ENCODE results near the gene RBM20. TPM values are rescaled to one million over a fixed set of nuclear protein-coding genes. Genes with fewer than 3 reads are reported as not detected.

RBM20 gene
- total RNA-seq, 1 donor from 2014 or later = 2.0 TPM

- no peak for DNase-seq (ENCODE audit: low read depth in 2 of 2)
These were observed 91.5 kb downstream of the RBM20 start for GRCh38 chr10:110735620-110736027.

GRCh38 chr10:110737886-110738634 is 93.9 kb downstream of the RBM20 start:
- peak in 1 of 2 donors; percentile 86 for DNase-seq (ENCODE audit: low read depth in 2 of 2)

GRCh38 chr10:110739811-110740271 is 95.7 kb downstream of the RBM20 start:
- peak in 1 of 2 donors; percentile 61 for DNase-seq (ENCODE audit: low read depth in 2 of 2)

- DNase-seq (ENCODE audit: low read depth in 2 of 2) = no peak
These were observed 98.7 kb downstream of the RBM20 start for GRCh38 chr10:110742801-110743200.

GRCh38 chr10:110744782-110745181 is 100.6 kb downstream of the RBM20 start:
- no peak for DNase-seq (ENCODE audit: low read depth in 2 of 2)

- DNase-seq (ENCODE audit: low read depth in 2 of 2) = peak; percentile 76 to 85
These were observed 102.2 kb downstream of the RBM20 start for GRCh38 chr10:110746254-110746826.

- no peak for DNase-seq (ENCODE audit: low read depth in 2 of 2)
These were observed 103.0 kb downstream of the RBM20 start for GRCh38 chr10:110746969-110747608.

GRCh38 chr10:110747609-110748464 is 103.7 kb downstream of the RBM20 start:
- peak; percentile 56 to 90 for DNase-seq (ENCODE audit: low read depth in 2 of 2)

- DNase-seq (ENCODE audit: low read depth in 2 of 2) = no peak
These were observed 104.8 kb downstream of the RBM20 start for GRCh38 chr10:110748970-110749369.

GRCh38 chr10:110750931-110751330 is 106.8 kb downstream of the RBM20 start:
- DNase-seq (ENCODE audit: low read depth in 2 of 2) = no peak

GRCh38 chr10:110751850-110752249 is 107.7 kb downstream of the RBM20 start:
- no peak for DNase-seq (ENCODE audit: low read depth in 2 of 2)

GRCh38 chr10:110753462-110753861 is 109.3 kb downstream of the RBM20 start:
- no peak for DNase-seq (ENCODE audit: low read depth in 2 of 2)

- DNase-seq (ENCODE audit: low read depth in 2 of 2) = no peak
These were observed 110.4 kb downstream of the RBM20 start for GRCh38 chr10:110754375-110755105.

GRCh38 chr10:110755781-110756180 is 111.6 kb downstream of the RBM20 start:
- no peak for DNase-seq (ENCODE audit: low read depth in 2 of 2)

- no peak for DNase-seq (ENCODE audit: low read depth in 2 of 2)
These were observed 112.7 kb downstream of the RBM20 start for GRCh38 chr10:110756876-110757275.

- DNase-seq (ENCODE audit: low read depth in 2 of 2) = no peak
These were observed 113.5 kb downstream of the RBM20 start for GRCh38 chr10:110757586-110757985.

- DNase-seq (ENCODE audit: low read depth in 2 of 2) = no peak
These were observed 114.1 kb downstream of the RBM20 start for GRCh38 chr10:110758128-110758765.

GRCh38 chr10:110758898-110759297 is 114.8 kb downstream of the RBM20 start:
- DNase-seq (ENCODE audit: low read depth in 2 of 2) = peak; percentile 75 to 91

- no peak for DNase-seq (ENCODE audit: low read depth in 2 of 2)
These were observed 115.4 kb downstream of the RBM20 start for GRCh38 chr10:110759523-110759922.

GRCh38 chr10:110762109-110762848 is 118.1 kb downstream of the RBM20 start:
- DNase-seq (ENCODE audit: low read depth in 2 of 2) = no peak

Measured in lung microvascular endothelial cell (primary cell).